Nephron progenitor cell (in vitro differentiated cells): ENCODE data around the gene CNTN3.
A peak's percentile ranks its signal among the peaks of the same experiment; 100 is the strongest.

Experiments used
- DNase-seq: peaks from one replicate; pipeline ENCODE4 v3.0.0; 2021
- H3K27ac Mint-ChIP-seq: 2 replicates; pipeline ENCODE4 v1.8.0; 2021; ENCODE audit warnings: mild to moderate bottlenecking, moderate library complexity, mixed read lengths
- H3K27me3 Mint-ChIP-seq: 2 replicates; pipeline ENCODE4 v1.8.0; 2021; ENCODE audit warnings: mild to moderate bottlenecking, low read depth, mixed read lengths; ENCODE audit not compliant: poor library complexity
- H3K36me3 Mint-ChIP-seq: 2 replicates; pipeline ENCODE4 v1.8.0; 2021; ENCODE audit warnings: low read depth, mixed read lengths
- H3K4me1 Mint-ChIP-seq: 2 replicates; pipeline ENCODE4 v1.8.0; 2021; ENCODE audit warnings: mixed read lengths
- H3K4me3 Mint-ChIP-seq: 2 replicates; pipeline ENCODE4 v1.8.0; 2021; ENCODE audit warnings: mild to moderate bottlenecking, moderate library complexity, mixed read lengths
- H3K9me3 Mint-ChIP-seq: 2 replicates; pipeline ENCODE4 v1.8.0; 2021; ENCODE audit warnings: mild to moderate bottlenecking, moderate library complexity, mixed read lengths
- CTCF ChIP-seq: fragments of 200-600 bp; sonication (generic); IDR thresholded peaks from 2 replicates; pipeline ENCODE4 v1.5.0; 2021; ENCODE audit warnings: antibody characterized with exemption

CNTN3 gene

DNA sequence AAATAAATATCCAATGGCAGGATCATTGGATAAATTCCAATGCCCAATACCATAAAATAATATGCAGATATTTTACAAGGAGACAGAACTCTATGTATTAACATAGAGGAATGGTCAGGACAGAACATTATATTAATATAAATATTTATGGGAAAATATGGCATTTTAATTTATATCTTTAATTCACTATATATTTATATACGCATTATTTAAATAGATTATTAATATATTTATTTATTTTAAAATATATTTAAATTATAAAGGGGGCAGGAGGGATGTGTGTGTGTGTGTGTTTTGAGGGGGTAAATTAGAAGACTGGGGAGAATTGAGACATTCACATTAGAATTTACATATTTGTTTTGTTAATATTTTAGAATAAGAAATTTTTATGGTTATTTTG, 31.6 kb upstream of the CNTN3 start:
- Mint-ChIP-seq H3K27ac (no peak overlapping the region), H3K36me3 (no peaks in the 10 kb centered on the region), H3K9me3 (no peaks in the 10 kb centered on the region), H3K4me3 (no peak overlapping the region), H3K27me3 (peaks cover 10% of the 10 kb centered on the region), H3K4me1 (peaks cover 16% of the 10 kb centered on the region)
- TF ChIP-seq CTCF, result no peak
- DNase-seq, result no peak

DNA sequence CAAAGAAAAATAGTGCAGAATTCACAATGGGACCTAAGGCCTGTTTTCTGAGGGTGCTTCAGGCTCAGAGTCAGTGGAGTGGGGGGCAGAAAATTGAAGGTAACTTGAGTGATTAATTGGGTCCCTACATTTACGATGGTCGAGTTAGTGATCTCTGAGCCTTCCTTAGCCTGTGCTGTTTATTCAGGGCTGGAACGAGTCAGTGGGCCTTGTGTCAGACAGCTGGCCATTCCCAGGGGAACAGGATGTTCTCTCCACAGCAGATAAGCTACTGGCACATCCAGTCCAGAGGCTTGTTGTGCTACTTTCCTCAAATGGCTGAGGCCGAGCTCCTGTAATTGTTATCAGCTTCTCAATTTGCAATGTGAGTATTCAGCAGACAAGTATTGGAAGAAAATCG, 29.2 kb upstream of the CNTN3 start:
- no peak for TF ChIP-seq CTCF
- peak overlapping the region; percentile 22 for H3K4me3 Mint-ChIP-seq
- peak overlapping the region; percentile 6 for H3K27ac Mint-ChIP-seq
- H3K9me3 Mint-ChIP-seq, result no peaks in the 10 kb centered on the region
- H3K36me3 Mint-ChIP-seq, result no peaks in the 10 kb centered on the region
- H3K4me1 Mint-ChIP-seq, result peaks cover 16% of the 10 kb centered on the region
- H3K27me3 Mint-ChIP-seq, result peaks cover 10% of the 10 kb centered on the region
- DNase-seq, result peak; percentile 54

DNA sequence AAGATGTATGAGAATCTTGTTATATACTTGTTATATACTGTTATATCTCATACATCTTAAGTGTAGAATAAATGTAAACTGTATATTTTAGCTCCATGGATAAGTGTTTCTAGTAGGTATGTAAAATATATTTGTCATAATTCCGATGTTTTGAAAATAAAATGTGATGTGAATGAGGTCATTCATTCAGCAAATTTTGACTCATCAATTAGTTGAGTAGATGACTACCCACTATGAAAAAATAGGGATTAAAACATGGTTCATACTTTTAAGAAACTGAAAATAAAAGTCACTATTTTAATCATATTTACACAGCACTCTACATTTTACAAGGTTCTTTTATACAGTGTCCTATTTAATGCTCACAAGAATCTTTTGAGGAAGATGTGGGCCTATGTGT, 28.4 kb upstream of the CNTN3 start:
- no peak overlapping the region for H3K27ac Mint-ChIP-seq
- peaks cover 16% of the 10 kb centered on the region for H3K4me1 Mint-ChIP-seq
- peaks cover 6% of the 10 kb centered on the region for H3K27me3 Mint-ChIP-seq
- DNase-seq, result no peak
- H3K4me3 Mint-ChIP-seq, result no peak overlapping the region
- no peaks in the 10 kb centered on the region for H3K36me3 Mint-ChIP-seq
- no peaks in the 10 kb centered on the region for H3K9me3 Mint-ChIP-seq
- no peak for TF ChIP-seq CTCF

GRCh38 chr3:74640211-74640610, 25.8 kb upstream of the CNTN3 start:
- H3K36me3 Mint-ChIP-seq, result no peaks in the 10 kb centered on the region

GRCh38 chr3:74639681-74640080, 25.2 kb upstream of the CNTN3 start:
- Mint-ChIP-seq H3K27ac (no peak overlapping the region), H3K36me3 (no peaks in the 10 kb centered on the region), H3K4me3 (no peak overlapping the region), H3K4me1 (peaks cover 16% of the 10 kb centered on the region), H3K9me3 (no peaks in the 10 kb centered on the region), H3K27me3 (peaks cover 5% of the 10 kb centered on the region)
- TF ChIP-seq CTCF, result no peak
- DNase-seq, result no peak

More at GRCh38 chr3:74640211-74640610, 25.8 kb upstream of the CNTN3 start:
- DNase-seq, result no peak
- Mint-ChIP-seq H3K4me1 (peaks cover 16% of the 10 kb centered on the region), H3K27ac (no peak overlapping the region), H3K9me3 (no peaks in the 10 kb centered on the region), H3K27me3 (peaks cover 5% of the 10 kb centered on the region), H3K4me3 (no peak overlapping the region)
- no peak for TF ChIP-seq CTCF

DNA sequence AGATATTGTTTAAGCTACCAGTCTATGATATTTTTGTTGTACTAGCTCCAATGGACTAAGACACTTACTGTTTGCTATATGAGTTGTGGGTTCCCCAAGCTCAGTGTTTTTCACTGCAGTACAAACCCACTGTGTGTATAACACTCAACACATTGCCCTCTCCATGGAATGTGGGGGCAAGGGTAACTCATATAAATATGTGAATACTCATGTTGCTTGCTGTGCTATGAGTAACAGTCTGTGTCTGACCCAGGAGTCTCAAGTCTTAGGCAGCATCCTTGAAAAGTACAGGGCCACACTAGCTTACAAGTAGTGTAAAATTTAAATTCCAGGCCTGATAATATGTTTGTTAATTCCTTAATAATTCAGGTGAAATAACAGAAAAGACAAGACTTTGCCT, 22.5 kb upstream of the CNTN3 start:
- Mint-ChIP-seq H3K36me3 (no peaks in the 10 kb centered on the region), H3K27me3 (peaks cover 5% of the 10 kb centered on the region), H3K9me3 (no peaks in the 10 kb centered on the region), H3K27ac (no peak overlapping the region), H3K4me3 (no peak overlapping the region), H3K4me1 (no peaks in the 10 kb centered on the region)
- DNase-seq, result no peak
- TF ChIP-seq CTCF, result no peak
